ENCODE results near the gene LRBA. TPM values are rescaled to one million over a fixed set of nuclear protein-coding genes. Genes with fewer than 3 reads are reported as not detected.

The LRBA gene
- total RNA-seq, 3 donors from 2014 or later (not counting 1 experiment from before 2014, with no cell fraction given), result 72.1 to 87.6 (median 83.1) TPM

GRCh38 chr4:150723727-150724411 is 291.2 kb downstream of the LRBA start:
- intact Hi-C loops (cut with micrococcal nuclease), result no loop called here

DNA sequence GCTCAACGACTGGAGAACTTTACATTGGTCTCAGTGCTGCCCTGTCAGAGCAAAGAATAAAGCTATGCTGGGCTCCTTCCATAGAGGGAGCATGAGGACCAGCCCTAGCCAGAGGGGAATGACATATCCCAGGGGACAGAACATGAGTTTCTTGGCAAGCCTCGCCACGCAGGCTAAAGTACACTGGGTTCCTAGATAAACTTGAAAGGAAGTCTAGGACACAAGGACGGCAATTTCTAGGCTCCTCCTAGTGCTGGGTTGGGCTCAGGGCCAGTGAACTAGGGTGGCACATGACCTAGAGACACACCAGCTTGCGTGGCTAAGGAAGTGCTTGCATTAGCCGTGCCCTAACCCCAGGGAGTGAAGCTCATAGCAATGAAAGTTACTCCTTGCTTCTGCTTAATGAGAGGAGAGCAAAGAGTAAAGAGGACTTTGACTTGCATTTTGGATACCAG is 292.1 kb downstream of the LRBA start:
- no peaks in the 10 kb centered on the region for H3K4me1 ChIP-seq (ENCODE audit: control insufficient read depth, insufficient read depth, low read length)
- intact Hi-C loops (cut with micrococcal nuclease), result no loop called here
- Mint-ChIP-seq H3K27me3 (ENCODE audit: low read depth in 2 of 2) (no peaks in the 10 kb centered on the region), H3K9me3 (peaks cover 2 to 11% of the 10 kb centered on the region in 2 donors), H3K4me3 (no peak overlapping the region), H3K27ac (no peak overlapping the region), H3K4me1 (peaks cover 6 to 16% of the 10 kb centered on the region in 2 donors), H3K36me3 (peaks cover 18% of the 10 kb centered on the region)
- ATAC-seq (no peak), DNase-seq (no peak)
- H3K4me3 ChIP-seq (ENCODE audit: low read length), result no peak overlapping the region
- WGBS (ENCODE audit: insufficient coverage), result 65% methylated on average over 6 of the region's 6 CpGs
- H3K27me3 ChIP-seq (ENCODE audit: control insufficient read depth, insufficient read depth, low read length), result no peaks in the 10 kb centered on the region
- TF ChIP-seq, protein P1, sequence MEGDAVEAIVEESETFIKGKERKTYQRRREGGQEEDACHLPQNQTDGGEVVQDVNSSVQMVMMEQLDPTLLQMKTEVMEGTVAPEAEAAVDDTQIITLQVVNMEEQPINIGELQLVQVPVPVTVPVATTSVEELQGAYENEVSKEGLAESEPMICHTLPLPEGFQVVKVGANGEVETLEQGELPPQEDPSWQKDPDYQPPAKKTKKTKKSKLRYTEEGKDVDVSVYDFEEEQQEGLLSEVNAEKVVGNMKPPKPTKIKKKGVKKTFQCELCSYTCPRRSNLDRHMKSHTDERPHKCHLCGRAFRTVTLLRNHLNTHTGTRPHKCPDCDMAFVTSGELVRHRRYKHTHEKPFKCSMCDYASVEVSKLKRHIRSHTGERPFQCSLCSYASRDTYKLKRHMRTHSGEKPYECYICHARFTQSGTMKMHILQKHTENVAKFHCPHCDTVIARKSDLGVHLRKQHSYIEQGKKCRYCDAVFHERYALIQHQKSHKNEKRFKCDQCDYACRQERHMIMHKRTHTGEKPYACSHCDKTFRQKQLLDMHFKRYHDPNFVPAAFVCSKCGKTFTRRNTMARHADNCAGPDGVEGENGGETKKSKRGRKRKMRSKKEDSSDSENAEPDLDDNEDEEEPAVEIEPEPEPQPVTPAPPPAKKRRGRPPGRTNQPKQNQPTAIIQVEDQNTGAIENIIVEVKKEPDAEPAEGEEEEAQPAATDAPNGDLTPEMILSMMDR (IDR thresholded peaks at IDR 0.05), result no peak
- H3K27ac ChIP-seq (ENCODE audit: low read length), result no peak overlapping the region
- H3K9me3 ChIP-seq (ENCODE audit: control insufficient read depth, insufficient read depth, low read length), result peaks cover 2% of the 10 kb centered on the region
- peaks cover 15% of the 10 kb centered on the region for H3K36me3 ChIP-seq (ENCODE audit: control insufficient read depth, insufficient read depth, low read length)

More at GRCh38 chr4:150723727-150724411, 291.2 kb downstream of the LRBA start:
- 98% methylated on average over 5 of the region's 5 CpGs for WGBS (ENCODE audit: insufficient coverage)
- peaks cover 2% of the 10 kb centered on the region for H3K9me3 ChIP-seq (ENCODE audit: control insufficient read depth, insufficient read depth, low read length)
- ATAC-seq, result no peak
- peaks cover 15% of the 10 kb centered on the region for H3K36me3 ChIP-seq (ENCODE audit: control insufficient read depth, insufficient read depth, low read length)
- H3K27me3 ChIP-seq (ENCODE audit: control insufficient read depth, insufficient read depth, low read length), result no peaks in the 10 kb centered on the region
- DNase-seq, result no peak
- H3K9me3 Mint-ChIP-seq, result peaks cover 2 to 11% of the 10 kb centered on the region in 2 donors
- H3K4me3 ChIP-seq (ENCODE audit: low read length), result no peak overlapping the region
- H3K27me3 Mint-ChIP-seq (ENCODE audit: low read depth in 2 of 2), result no peaks in the 10 kb centered on the region
- H3K27ac ChIP-seq (ENCODE audit: low read length), result no peak overlapping the region
- no peaks in the 10 kb centered on the region for H3K4me1 ChIP-seq (ENCODE audit: control insufficient read depth, insufficient read depth, low read length)
- H3K36me3 Mint-ChIP-seq, result peaks cover 18% of the 10 kb centered on the region
- TF ChIP-seq, protein P1 (IDR thresholded peaks at IDR 0.05), result no peak
- H3K4me3 Mint-ChIP-seq, result no peak overlapping the region
- H3K27ac Mint-ChIP-seq, result no peak overlapping the region
- peaks cover 6 to 21% of the 10 kb centered on the region in 2 donors for H3K4me1 Mint-ChIP-seq

DNA sequence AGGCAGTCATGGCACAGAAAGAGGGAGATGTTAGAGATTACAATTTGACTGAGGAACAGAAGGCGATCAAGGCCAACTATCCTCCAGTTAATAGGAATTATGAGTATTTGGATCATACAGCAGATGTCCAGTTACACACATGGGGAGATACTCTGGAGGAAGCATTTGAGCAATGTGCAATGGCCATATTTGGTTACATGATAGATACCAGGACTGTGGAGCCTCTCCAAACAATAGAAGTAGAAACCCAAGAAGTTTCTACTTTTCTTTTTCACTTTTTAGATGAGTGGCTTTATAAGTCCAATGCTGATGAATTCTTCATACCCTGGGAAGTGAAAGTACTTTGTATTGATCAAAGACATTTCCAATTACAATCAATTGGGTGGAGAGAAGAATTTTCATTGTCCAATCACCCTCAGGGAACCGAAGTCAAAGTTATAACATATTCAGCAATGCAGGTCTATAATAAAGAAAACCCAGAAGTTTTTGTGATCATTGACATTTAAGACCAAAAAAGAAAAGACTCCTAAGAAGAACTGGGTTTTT is 294.0 kb downstream of the LRBA start:
- Mint-ChIP-seq H3K27me3 (ENCODE audit: low read depth in 2 of 2) (no peaks in the 10 kb centered on the region), H3K4me1 (peaks cover 6 to 16% of the 10 kb centered on the region in 2 donors), H3K36me3 (peaks cover 11% of the 10 kb centered on the region), H3K4me3 (no peak overlapping the region), H3K27ac (no peak overlapping the region), H3K9me3 (peaks cover 2 to 6% of the 10 kb centered on the region in 2 donors)
- Histone ChIP-seq H3K36me3 (ENCODE audit: control insufficient read depth, insufficient read depth, low read length) (peaks cover 15% of the 10 kb centered on the region), H3K27ac (ENCODE audit: low read length) (no peak overlapping the region), H3K27me3 (ENCODE audit: control insufficient read depth, insufficient read depth, low read length) (no peaks in the 10 kb centered on the region), H3K4me1 (ENCODE audit: control insufficient read depth, insufficient read depth, low read length) (no peaks in the 10 kb centered on the region), H3K9me3 (ENCODE audit: control insufficient read depth, insufficient read depth, low read length) (no peaks in the 10 kb centered on the region), H3K4me3 (ENCODE audit: low read length) (no peak overlapping the region)
- DNase-seq, result no peak
- TF ChIP-seq, protein P1 (IDR thresholded peaks at IDR 0.05), result no peak
- ATAC-seq, result no peak
- WGBS (ENCODE audit: insufficient coverage), result 100% methylated on average over 1 of the region's 2 CpGs
- intact Hi-C loops (cut with micrococcal nuclease), result no loop called here

Measured in natural killer cell (primary cell).